GM12875 (cell line): ENCODE data around the gene PDE8B.

Experiments used
- H3K4me3 ChIP-seq: one replicate; pipeline ENCODE4 v1.5.1; 2011; ENCODE audit warnings: low read depth, low read length, control low read depth
- TF ChIP-seq, protein P1 (sequence below): IDR thresholded peaks from 2 replicates; pipeline ENCODE4 v1.5.1; 2011; ENCODE audit warnings: low read depth, mild to moderate bottlenecking, control low read depth, inconsistent platforms, low read length, moderate library complexity, borderline replicate concordance; ENCODE audit not compliant: insufficient read depth

PDE8B gene

DNA sequence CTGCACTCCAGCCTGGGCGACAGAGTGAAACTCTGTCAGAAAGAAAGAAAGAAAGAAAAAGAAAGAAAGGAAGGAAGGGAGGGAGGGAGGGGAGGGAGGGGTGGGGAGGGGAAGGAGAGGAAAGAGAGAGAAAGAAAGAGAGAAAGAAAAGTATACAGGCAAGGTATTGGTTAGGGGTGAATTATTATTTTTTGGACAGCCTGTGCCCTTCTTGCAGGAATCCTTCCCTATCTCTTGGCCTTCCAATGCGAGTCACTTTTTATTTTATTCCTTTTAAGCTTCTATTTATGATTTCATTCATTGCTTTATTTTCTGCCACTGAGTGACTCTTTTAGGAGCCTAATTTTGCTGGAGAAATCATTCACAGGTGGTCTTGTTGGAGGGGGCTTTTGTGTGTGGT, 98.7 kb downstream of the PDE8B start:
- TF ChIP-seq, protein P1, sequence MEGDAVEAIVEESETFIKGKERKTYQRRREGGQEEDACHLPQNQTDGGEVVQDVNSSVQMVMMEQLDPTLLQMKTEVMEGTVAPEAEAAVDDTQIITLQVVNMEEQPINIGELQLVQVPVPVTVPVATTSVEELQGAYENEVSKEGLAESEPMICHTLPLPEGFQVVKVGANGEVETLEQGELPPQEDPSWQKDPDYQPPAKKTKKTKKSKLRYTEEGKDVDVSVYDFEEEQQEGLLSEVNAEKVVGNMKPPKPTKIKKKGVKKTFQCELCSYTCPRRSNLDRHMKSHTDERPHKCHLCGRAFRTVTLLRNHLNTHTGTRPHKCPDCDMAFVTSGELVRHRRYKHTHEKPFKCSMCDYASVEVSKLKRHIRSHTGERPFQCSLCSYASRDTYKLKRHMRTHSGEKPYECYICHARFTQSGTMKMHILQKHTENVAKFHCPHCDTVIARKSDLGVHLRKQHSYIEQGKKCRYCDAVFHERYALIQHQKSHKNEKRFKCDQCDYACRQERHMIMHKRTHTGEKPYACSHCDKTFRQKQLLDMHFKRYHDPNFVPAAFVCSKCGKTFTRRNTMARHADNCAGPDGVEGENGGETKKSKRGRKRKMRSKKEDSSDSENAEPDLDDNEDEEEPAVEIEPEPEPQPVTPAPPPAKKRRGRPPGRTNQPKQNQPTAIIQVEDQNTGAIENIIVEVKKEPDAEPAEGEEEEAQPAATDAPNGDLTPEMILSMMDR, result no peak
- H3K4me3 ChIP-seq, result no peak overlapping the region

DNA sequence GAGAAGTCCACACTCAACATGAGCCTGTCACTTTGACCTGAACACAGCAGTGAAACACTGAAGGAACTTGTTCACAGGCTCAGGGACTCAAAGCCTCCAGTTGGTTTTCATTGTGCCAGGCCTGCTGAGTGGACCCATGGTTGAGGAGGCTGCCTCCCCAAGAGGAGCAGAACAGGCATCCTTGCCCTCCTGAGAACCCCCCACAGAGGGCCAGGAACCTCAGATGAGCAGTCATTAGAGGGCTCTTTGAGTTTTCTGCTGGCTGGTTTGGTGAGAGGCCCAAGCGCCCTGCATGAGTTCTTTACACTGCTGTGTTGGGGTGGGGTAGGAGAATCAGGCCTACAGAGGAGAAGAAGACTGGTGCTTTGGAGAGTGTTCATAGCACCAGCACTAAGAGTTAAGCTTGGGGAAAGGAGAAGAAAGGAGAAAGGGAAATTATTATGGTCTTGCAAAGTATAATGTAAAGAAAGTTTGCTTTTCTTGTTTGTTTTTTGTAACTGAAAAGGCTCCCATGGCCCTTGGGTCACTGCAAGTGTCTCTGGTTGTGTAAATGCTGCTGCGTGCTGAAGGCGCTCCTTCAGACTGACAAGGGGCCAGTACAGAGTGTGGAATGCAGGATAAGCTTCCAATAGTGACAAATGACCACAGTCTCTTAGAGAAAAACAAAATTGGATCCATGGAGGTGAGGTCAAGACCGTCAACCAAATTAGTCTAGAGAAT, 100.2 kb downstream of the PDE8B start:
- TF ChIP-seq, protein P1, result no peak
- H3K4me3 ChIP-seq, result no peak overlapping the region

DNA sequence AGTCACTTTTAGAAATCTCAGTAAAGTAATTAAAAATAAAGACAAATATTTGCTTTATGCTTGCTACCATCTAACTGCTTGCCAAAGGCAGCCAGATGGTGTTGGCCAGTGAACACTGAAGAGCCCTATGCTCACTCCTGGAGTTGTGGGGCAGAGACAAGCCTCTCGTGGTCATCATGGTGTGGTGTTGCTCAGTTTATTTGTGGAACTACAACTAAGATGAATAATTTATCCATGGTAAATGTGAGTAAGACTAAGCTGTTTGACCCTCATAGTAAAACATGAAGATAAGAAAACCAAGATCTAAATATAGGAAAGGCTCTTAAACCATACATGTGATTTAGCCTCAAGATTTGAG, 100.7 kb downstream of the PDE8B start:
- H3K4me3 ChIP-seq, result no peak overlapping the region
- TF ChIP-seq, protein P1, result no peak

DNA sequence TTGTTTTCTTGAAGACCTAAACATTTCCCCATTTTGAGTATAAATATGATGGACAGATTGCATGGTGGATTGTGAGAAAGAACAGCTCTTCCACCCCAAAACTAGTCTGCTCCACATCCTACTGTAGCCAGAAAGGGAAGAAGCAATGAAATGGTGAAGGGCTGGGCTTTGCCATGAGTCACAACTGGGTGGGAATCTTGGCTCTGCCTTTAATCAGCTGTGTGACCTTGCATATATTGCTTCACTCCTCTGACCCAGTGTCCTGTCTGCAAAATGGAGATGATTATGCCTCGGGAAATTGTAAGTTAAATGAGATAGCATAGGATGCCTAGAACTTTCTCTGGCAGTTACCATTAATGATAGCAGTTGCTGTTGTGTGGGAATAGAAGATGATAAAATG, 101.9 kb downstream of the PDE8B start:
- H3K4me3 ChIP-seq, result no peak overlapping the region
- TF ChIP-seq, protein P1, result no peak

DNA sequence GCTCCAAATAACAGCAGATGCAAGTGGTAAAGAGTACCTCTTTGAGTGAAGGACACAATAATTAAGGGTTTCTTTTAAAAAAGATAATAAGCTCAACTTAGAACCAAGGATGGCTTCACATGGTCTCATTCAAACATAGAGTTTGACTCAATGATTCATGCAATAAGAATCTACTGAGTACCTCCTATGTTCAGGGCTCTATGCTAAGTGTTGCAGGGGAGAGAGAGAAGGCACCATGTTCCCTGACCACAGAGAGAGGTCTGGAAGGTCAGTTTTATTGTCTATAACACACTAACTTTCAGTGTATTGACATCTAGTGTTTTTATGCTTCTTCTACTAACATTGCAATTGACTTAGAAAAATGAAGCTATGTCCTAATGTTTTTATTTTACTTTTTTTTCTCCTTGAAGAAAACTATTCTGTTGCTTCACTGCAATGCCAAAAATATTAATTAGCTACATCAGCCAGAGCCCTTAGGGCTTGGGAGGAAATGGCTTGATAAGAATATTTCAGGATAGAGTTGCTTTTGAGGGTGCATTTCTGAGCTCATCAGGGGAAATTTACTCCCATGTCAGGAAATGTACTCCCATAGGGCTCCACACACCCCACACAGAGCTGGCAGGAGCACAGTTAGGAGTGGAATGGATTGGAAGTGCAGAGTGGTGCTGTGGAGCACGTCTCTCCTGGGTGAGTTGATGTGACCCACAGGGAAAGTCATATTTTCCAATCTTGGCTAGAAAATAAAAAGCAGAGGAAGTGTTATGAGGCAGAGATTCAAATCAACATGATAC, 106.6 kb downstream of the PDE8B start:
- H3K4me3 ChIP-seq, result no peak overlapping the region
- TF ChIP-seq, protein P1, result no peak

DNA sequence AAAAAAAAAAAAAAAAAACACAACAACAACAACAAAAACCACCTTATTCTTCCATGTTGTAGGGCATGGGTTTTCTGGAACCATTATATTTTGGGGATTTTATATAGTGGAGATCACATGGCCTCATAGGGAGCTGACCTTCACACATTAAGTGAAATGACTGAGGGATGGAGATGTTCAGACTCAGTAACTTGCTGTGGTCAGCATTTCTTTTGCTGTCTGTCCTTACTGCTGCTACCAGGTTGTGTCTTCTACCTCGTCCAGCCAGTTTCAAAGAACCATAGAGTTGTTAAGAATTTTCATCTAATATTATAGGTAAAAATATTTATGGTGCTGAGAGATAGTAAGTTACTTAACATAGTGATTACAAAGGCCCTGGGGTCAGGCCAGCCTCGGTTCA, 107.6 kb downstream of the PDE8B start:
- TF ChIP-seq, protein P1, result no peak
- no peak overlapping the region for H3K4me3 ChIP-seq

DNA sequence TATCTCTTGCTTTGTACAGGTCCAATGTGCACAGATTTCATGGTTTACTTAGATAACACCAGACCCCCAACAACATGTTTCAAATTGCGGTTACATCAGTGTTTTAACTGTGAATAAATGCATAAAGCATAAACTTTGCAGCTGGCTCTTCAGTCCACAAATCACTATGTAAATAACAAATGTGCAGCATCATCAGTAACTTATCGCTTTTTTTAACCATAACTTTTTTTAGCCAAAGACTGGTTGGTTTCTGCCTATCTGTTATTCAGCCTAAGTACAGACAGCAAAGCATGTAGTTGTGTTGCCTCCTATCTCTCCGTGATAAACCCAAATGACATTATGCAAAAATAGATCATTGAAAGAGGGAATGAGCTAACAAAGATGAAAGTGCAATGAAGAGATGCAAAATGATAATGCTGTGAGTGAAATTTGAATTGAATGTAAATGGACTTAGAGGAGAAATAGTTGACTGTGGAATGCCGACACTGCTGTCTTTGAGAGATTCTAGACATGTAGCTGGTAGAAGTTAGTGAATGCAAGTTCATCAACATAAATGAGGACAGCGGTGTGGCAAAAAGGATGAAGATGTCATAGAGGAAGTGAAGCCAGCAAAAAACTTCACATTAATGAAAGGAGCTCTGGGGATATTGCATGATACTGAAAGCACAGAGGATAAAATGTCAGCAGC, 108.8 kb downstream of the PDE8B start:
- TF ChIP-seq, protein P1, result no peak
- no peak overlapping the region for H3K4me3 ChIP-seq
